Measurements from ENCODE around the gene THOC6. TPM values are rescaled to one million over a fixed set of nuclear protein-coding genes. Genes with fewer than 3 reads are reported as not detected.
A peak's percentile ranks its signal among the peaks of the same experiment; 100 is the strongest.

THOC6 gene
- total RNA-seq, 1 donor from 2014 or later = 16.6 TPM

DNA sequence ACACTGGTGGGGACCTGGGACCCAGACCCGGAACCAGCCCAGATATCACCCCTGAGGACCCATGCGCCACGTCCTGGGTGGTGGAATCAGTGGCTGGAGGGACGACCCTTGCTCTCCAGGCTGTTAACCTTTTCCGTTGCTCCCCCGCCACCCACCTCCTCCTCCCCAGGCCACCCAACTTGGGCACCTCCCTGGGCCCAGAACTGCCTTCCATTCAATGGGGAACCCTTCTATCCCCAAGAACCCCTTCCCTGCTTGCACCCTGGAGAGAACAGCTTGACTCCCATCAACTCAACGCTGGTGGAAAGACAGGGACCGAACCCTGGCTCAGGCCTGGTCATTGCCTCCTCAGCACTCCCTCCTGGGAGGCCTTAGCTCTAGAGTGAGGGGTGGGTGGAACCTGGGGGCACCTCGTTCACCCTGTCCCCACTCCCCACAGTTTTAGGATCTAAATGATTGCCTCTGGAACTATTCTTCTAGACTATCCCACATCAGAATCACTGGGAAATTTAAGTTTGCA lies 35.9 kb downstream of the THOC6 start:
- H3K4me1 Mint-ChIP-seq = peaks cover 11% of the 10 kb centered on the region
- Histone ChIP-seq H3K4me3 (peak overlapping the region; percentile 96), H3K4me1 (peaks cover 4% of the 10 kb centered on the region), H3F3A (ENCODE audit: low read depth) (peaks cover 5% of the 10 kb centered on the region), H3K9me3 (ENCODE audit: low read depth) (no peaks in the 10 kb centered on the region), H3K79me2 (ENCODE audit: low read depth) (no peaks in the 10 kb centered on the region), H2AFZ (replicated peaks) (peak overlapping the region; percentile 97), H3K36me3 (no peaks in the 10 kb centered on the region), H3K9ac (no peak overlapping the region), H4K20me1 (ENCODE audit: low read depth) (peaks cover 16% of the 10 kb centered on the region), H3K4me2 (peak overlapping the region; percentile 98), H3K27me3 (peaks cover 47% of the 10 kb centered on the region), H3K27ac (no peak overlapping the region)
- peaks cover 2% of the 10 kb centered on the region for H3K36me3 Mint-ChIP-seq
- no peak for DNase-seq (ENCODE audit: low spot score)
- no peaks in the 10 kb centered on the region for H3K9me3 Mint-ChIP-seq
- H3K4me3 Mint-ChIP-seq = peak overlapping the region; percentile 82
- H3K27me3 Mint-ChIP-seq (ENCODE audit: insufficient read depth, low read depth) = peaks cover 6% of the 10 kb centered on the region
- TF ChIP-seq EZH2phosphoT487 (IDR thresholded peaks at IDR 0.05) = no peak
- TF ChIP-seq, protein P1, sequence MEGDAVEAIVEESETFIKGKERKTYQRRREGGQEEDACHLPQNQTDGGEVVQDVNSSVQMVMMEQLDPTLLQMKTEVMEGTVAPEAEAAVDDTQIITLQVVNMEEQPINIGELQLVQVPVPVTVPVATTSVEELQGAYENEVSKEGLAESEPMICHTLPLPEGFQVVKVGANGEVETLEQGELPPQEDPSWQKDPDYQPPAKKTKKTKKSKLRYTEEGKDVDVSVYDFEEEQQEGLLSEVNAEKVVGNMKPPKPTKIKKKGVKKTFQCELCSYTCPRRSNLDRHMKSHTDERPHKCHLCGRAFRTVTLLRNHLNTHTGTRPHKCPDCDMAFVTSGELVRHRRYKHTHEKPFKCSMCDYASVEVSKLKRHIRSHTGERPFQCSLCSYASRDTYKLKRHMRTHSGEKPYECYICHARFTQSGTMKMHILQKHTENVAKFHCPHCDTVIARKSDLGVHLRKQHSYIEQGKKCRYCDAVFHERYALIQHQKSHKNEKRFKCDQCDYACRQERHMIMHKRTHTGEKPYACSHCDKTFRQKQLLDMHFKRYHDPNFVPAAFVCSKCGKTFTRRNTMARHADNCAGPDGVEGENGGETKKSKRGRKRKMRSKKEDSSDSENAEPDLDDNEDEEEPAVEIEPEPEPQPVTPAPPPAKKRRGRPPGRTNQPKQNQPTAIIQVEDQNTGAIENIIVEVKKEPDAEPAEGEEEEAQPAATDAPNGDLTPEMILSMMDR (IDR thresholded peaks at IDR 0.05) = no peak
- no peak for TF ChIP-seq EZH2 (IDR thresholded peaks at IDR 0.05)
- peak overlapping the region; percentile 91 for H3K27ac Mint-ChIP-seq

DNA sequence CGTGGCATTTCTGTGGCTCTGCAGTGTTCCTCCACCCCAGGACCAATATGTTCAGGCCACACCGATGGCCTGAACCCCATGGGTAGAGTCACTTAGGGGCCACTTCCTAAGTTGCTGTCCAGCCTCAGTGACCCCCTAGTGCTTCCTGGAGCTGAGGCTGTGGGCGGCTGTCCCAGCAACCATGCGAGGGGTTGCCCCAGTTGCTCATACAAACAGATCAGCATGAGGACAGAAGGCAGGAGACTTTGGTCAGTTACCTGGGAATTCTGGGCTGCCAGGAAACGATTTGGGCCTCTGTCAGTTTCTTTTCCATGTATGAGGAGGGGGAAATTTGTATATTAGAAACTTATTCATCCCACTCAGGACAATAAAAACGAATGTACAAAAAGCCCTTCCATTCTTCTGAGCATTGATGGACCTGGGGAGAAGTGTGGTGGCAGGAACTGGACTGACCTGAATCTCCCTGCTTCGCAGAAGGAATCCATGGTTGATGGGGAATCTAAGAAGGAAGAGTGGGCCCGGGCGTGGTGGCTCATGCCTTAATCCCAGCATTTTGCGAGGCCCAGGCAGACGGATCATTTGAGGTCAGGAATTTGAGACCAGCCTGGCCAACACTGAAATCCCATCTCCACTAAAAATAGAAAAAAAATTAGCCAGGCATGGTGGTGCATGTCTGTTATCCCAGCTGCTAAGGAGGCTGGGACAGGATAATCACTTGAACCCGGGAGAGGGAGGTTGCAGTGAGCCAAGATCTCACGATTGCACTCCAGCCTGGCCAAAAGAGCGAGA lies 36.7 kb downstream of the THOC6 start:
- Histone ChIP-seq H3K9ac (no peak overlapping the region), H2AFZ (replicated peaks) (no peak overlapping the region), H3K79me2 (ENCODE audit: low read depth) (no peaks in the 10 kb centered on the region), H3K27me3 (peaks cover 47% of the 10 kb centered on the region), H3K36me3 (no peaks in the 10 kb centered on the region), H3K4me2 (no peak overlapping the region), H3K27ac (no peak overlapping the region), H3F3A (ENCODE audit: low read depth) (peaks cover 5% of the 10 kb centered on the region), H3K9me3 (ENCODE audit: low read depth) (no peaks in the 10 kb centered on the region), H3K4me1 (peaks cover 4% of the 10 kb centered on the region), H4K20me1 (ENCODE audit: low read depth) (peaks cover 16% of the 10 kb centered on the region), H3K4me3 (no peak overlapping the region)
- TF ChIP-seq EZH2phosphoT487 (IDR thresholded peaks at IDR 0.05) (no peak), EZH2 (IDR thresholded peaks at IDR 0.05) (no peak)
- TF ChIP-seq, protein P1 (IDR thresholded peaks at IDR 0.05) = no peak
- Mint-ChIP-seq H3K27me3 (ENCODE audit: insufficient read depth, low read depth) (peaks cover 7% of the 10 kb centered on the region), H3K36me3 (no peaks in the 10 kb centered on the region), H3K9me3 (no peaks in the 10 kb centered on the region), H3K27ac (no peak overlapping the region), H3K4me1 (peaks cover 8% of the 10 kb centered on the region), H3K4me3 (peak overlapping the region; percentile 82)
- no peak for DNase-seq (ENCODE audit: low spot score)

DNA sequence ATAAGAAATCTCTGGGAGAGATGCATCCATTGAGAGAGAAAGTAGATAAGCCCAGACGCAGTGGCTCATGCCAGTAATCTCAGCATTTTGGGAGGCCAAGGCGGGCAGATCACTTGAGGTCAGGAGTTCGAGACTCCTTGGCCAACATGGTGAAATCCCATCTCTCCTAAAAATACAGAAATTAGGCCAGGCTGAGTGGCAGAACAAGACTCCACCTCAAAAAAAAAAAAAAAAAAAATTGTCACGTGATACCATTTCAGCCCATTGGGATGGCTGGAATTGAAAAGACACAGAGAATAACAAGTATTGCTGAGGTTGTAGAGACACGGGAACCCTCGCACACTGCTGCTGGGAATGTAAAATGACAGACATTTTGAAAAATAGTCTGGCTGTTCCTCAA lies 38.7 kb downstream of the THOC6 start:
- no peak overlapping the region for H3K4me3 ChIP-seq
- no peak overlapping the region for H2AFZ ChIP-seq (replicated peaks)
- no peaks in the 10 kb centered on the region for H3K36me3 ChIP-seq
- no peak overlapping the region for H3K27ac ChIP-seq
- H3K27ac Mint-ChIP-seq = no peak overlapping the region
- TF ChIP-seq EZH2phosphoT487 (IDR thresholded peaks at IDR 0.05) (no peak), EZH2 (IDR thresholded peaks at IDR 0.05) (no peak)
- TF ChIP-seq, protein P1 (IDR thresholded peaks at IDR 0.05) = no peak
- no peaks in the 10 kb centered on the region for H3K36me3 Mint-ChIP-seq
- H3K9me3 ChIP-seq (ENCODE audit: low read depth) = no peaks in the 10 kb centered on the region
- no peaks in the 10 kb centered on the region for H3K79me2 ChIP-seq (ENCODE audit: low read depth)
- peaks cover 4% of the 10 kb centered on the region for H3K4me1 ChIP-seq
- H3K4me2 ChIP-seq = no peak overlapping the region
- peaks cover 9% of the 10 kb centered on the region for H4K20me1 ChIP-seq (ENCODE audit: low read depth)
- H3F3A ChIP-seq (ENCODE audit: low read depth) = peaks cover 5% of the 10 kb centered on the region
- no peak overlapping the region for H3K4me3 Mint-ChIP-seq
- no peaks in the 10 kb centered on the region for H3K9me3 Mint-ChIP-seq
- H3K27me3 ChIP-seq = peaks cover 37% of the 10 kb centered on the region
- peaks cover 10% of the 10 kb centered on the region for H3K27me3 Mint-ChIP-seq (ENCODE audit: insufficient read depth, low read depth)
- DNase-seq (ENCODE audit: low spot score) = no peak
- H3K9ac ChIP-seq = no peak overlapping the region
- peaks cover 8% of the 10 kb centered on the region for H3K4me1 Mint-ChIP-seq

Measured in neural progenitor cell (in vitro differentiated cells).